Right forelimb (tissue), 1 donor: Measurements from ENCODE around the gene KAT2B.

Source experiments
- DNase-seq: peaks from one replicate; pipeline ENCODE4 v3.0.0-alpha.2; 2018

Gene KAT2B

GRCh38 chr3:20101041-20101440, 60.8 kb downstream of the KAT2B start:
- no peak for DNase-seq

DNA sequence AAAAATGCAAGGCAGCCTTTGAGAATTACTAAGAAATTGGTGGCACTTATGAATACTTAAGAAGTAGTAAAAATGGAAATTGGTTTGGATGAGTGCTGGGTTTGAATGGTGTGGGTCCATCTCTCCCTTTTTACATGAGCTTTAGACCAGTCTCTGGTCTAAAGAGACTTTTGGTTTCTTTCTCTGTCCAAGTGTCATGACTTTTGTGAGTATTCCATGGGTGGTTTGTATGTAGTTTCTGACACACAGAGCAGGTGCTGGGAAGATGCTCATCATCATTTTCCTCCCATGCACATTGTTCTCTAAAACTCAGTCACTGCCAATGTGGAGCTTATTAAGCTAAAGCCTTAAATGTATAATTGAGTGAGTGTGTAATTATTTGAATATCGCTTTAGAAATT, 63.5 kb downstream of the KAT2B start:
- no peak for DNase-seq

DNA sequence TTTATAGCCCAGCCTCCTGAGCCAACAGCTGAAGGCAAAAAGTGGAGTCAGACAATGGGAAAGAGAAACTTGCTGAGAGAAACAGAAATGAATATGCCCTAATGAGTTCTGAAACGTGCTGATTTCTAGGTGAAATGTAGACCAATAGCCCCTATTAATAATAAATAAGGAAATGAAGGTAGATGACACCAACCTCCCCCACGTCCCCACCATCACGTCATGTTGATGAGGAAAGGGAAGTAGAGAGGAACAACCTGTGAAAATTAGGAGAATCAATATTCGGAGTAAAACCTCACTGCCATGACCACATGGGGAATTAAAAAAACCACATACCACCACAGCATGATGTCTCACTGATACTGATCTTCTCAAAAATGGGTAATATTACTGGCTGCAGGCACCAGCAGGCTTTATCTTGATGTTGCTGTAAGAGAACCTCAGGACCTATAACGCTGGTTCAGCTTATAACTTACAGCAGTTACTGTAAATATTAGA, 64.0 kb downstream of the KAT2B start:
- no peak for DNase-seq

GRCh38 chr3:20105513-20106280, 65.5 kb downstream of the KAT2B start:
- DNase-seq: no peak

GRCh38 chr3:20107722-20108121, 67.5 kb downstream of the KAT2B start:
- DNase-seq: no peak

GRCh38 chr3:20108869-20109268, 68.6 kb downstream of the KAT2B start:
- DNase-seq: no peak

- no peak for DNase-seq
These were observed 70.6 kb downstream of the KAT2B start for GRCh38 chr3:20110826-20111225.

- no peak for DNase-seq
These were observed 71.6 kb downstream of the KAT2B start for GRCh38 chr3:20111836-20112235.

- no peak for DNase-seq
These were observed 80.8 kb downstream of the KAT2B start for GRCh38 chr3:20121088-20121487.

DNA sequence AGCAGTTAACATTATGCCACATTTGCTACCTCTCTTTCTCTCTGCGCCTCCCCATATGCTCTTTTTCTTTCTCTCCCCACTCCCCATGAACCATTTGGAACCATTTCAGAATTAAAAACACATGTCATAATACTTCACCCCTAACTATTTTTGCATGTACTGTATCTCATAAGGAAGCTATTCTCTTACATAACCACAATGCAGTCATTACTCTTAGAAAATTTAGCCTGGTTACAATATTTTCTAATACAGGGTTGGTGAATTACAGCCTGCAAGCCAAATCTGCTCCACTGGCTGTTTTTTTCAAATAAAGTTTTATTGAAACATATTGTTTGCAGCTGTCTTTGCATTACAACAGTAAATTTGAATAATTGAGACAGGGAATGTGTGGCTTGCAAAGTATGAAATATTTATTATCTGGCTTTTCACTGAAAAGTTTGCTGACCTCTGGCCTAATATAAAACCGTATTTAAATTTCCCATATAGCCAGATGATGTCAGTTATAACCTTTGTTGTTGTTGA, 82.9 kb downstream of the KAT2B start:
- no peak for DNase-seq

- DNase-seq: no peak
These were observed 85.0 kb downstream of the KAT2B start for GRCh38 chr3:20125289-20125688.

GRCh38 chr3:20125897-20126296, 85.7 kb downstream of the KAT2B start:
- no peak for DNase-seq

GRCh38 chr3:20128358-20128757, 88.1 kb downstream of the KAT2B start:
- DNase-seq: no peak

DNA sequence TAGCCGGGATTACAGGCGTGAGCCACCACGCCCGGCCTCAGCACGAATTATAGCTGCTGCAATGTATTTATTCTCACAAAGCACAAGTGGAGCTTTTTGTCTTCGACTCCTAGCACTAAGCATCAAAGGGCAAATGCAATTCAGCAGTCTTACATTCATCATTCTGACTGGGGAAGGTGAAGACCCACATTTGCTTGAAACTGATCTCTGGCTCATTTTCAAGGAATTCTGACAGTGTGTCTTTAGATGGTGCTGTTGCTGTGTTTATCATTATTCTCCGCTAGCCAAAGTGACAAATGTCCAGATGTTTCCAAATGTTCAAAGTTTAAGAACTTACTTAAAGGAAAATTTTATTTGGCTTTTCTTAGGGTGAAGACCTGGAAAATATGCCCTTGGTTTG, 89.9 kb downstream of the KAT2B start:
- DNase-seq: no peak

GRCh38 chr3:20136231-20136630, 96.0 kb downstream of the KAT2B start:
- no peak for DNase-seq

GRCh38 chr3:20137647-20138046, 97.4 kb downstream of the KAT2B start:
- DNase-seq: no peak

GRCh38 chr3:20140881-20141280, 100.6 kb downstream of the KAT2B start:
- DNase-seq: no peak

- DNase-seq: no peak
These were observed 101.1 kb downstream of the KAT2B start for GRCh38 chr3:20141316-20141715.

DNA sequence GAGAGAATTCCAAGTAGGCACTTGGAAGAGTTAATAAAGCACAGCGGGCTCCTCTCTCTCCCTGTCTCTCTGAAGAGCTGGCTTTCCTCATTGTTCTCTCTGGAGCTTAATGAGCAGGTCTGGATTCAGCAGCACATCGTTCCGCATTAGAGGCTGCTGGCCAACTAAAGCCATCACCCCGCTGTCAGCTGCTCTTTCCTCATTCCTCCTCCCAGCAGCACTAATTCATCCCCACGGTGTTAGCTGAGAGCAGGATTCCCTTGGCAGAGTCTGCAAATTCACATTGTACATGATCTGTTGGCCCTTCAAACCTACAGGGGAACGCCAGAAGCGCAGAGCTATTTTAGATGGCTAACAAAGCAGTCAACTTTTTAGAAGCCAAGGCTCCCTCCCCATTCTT, 101.6 kb downstream of the KAT2B start:
- DNase-seq: peak; percentile 83

DNA sequence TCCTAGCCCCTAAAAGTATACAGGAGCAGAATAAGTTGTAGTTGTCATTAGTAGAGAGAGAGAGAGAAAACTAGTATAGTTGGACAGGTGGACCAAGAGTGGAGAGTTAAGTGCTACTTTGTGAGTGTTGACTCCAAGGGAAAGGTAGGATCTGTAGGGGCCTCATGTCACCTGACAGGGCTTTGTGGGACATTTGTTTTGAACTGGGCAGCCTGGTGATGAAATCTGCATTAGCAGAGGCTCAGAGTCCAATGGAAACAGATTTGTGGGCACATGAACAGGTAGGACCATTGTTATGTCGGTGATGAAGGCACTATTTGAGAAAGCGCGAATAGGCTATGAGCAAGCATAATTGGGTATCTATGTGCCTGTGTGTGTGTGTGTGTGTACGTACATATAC, 102.3 kb downstream of the KAT2B start:
- DNase-seq: no peak

GRCh38 chr3:20143519-20143918, 103.3 kb downstream of the KAT2B start:
- no peak for DNase-seq

DNA sequence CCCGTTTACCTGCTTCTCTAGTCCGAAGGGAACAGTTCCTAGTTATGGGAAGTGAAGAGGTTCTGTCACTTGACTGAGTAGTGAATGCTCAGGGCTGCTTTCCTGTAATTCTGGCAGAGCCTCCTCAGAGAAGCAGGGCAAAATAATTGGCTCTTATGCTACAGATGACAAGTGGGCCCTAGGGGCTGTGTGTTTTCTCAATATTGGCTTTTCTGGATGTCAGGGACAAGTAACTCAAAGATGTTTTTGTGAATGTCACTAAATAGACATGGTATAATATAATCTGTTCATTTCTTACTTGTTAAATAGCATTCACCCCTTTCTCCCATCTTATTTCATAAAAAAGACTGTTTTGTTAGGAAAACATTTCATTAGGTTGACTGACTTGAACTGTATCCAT, 105.6 kb downstream of the KAT2B start:
- no peak for DNase-seq

DNA sequence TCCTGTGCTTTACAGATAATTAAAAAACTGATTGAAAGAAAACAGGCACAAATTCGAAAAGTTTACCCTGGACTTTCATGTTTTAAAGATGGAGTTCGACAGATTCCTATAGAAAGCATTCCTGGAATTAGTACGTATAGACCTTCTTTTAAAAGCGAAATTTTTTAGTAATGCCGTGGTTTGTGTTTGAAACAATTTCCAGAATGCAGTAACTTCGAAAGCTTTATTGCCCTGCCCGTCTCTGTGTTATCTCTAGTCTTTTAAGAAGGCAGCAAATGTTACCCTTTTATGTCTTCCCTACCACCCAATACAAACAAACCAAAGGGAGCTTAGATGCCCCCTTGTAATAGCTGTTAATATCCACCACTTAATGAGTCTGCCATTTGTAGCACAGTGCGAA, 106.1 kb downstream of the KAT2B start:
- no peak for DNase-seq

- DNase-seq: no peak
These were observed 107.1 kb downstream of the KAT2B start for GRCh38 chr3:20147361-20147760.

- no peak for DNase-seq
These were observed 108.2 kb downstream of the KAT2B start for GRCh38 chr3:20148466-20148865.
